HG03575 (cell line): ENCODE data around the gene MRPL55.
"Not testable (repeated sequence)": the region's sequence is repeated elsewhere in the genome, so short reads cannot be mapped to it uniquely, and the experiment has no call there.

Experiments
- ATAC-seq: cut with Tn5 transposase; IDR thresholded peaks from one replicate; pipeline ENCODE4 v1.9.1; 2021; ENCODE audit not compliant: unreplicated experiment, insufficient number of reproducible peaks, low FRiP score; ENCODE audit errors: extremely low read depth

MRPL55 gene

GRCh38 chr1:228134591-228134990 lies 25.5 kb upstream of the MRPL55 start:
- ATAC-seq, result no peak

GRCh38 chr1:228131766-228132165 lies 22.7 kb upstream of the MRPL55 start:
- no peak for ATAC-seq

GRCh38 chr1:228125185-228125584 lies 16.1 kb upstream of the MRPL55 start:
- ATAC-seq, result no peak

GRCh38 chr1:228123505-228123904 lies 14.4 kb upstream of the MRPL55 start:
- ATAC-seq, result no peak

GRCh38 chr1:228122921-228123441 lies 13.9 kb upstream of the MRPL55 start:
- no peak for ATAC-seq

GRCh38 chr1:228120857-228121489 lies 11.9 kb upstream of the MRPL55 start:
- ATAC-seq, result no peak

GRCh38 chr1:228120351-228120750 lies 11.3 kb upstream of the MRPL55 start:
- no peak for ATAC-seq

GRCh38 chr1:228118040-228118439 lies 8.9 kb upstream of the MRPL55 start:
- ATAC-seq, result no peak

GRCh38 chr1:228117335-228117734 lies 8.2 kb upstream of the MRPL55 start:
- no peak for ATAC-seq

GRCh38 chr1:228114827-228115226 lies 5.7 kb upstream of the MRPL55 start:
- no peak for ATAC-seq

- no peak for ATAC-seq
Measured at GRCh38 chr1:228112617-228113016, 3.5 kb upstream of the MRPL55 start.

- ATAC-seq, result no peak
Measured at GRCh38 chr1:228112167-228112566, 3.1 kb upstream of the MRPL55 start.

GRCh38 chr1:228111315-228111714 lies 2.2 kb upstream of the MRPL55 start:
- not testable (repeated sequence) for ATAC-seq

GRCh38 chr1:228110556-228110955 lies 1.5 kb upstream of the MRPL55 start:
- no peak for ATAC-seq

GRCh38 chr1:228109962-228110488 lies 926 bp upstream of the MRPL55 start:
- ATAC-seq, result no peak

- no peak for ATAC-seq
Measured at GRCh38 chr1:228108742-228109072, 392 bp downstream of the MRPL55 start.

GRCh38 chr1:228108055-228108690 lies 926 bp downstream of the MRPL55 start:
- ATAC-seq, result no peak

- no peak for ATAC-seq
Measured at GRCh38 chr1:228107636-228108035, 1.5 kb downstream of the MRPL55 start.

- no peak for ATAC-seq
Measured at GRCh38 chr1:228106800-228107054, 2.4 kb downstream of the MRPL55 start.

GRCh38 chr1:228105996-228106799 lies 2.9 kb downstream of the MRPL55 start:
- no peak for ATAC-seq
